AG04450 (cell line): Measurements from ENCODE around the gene SRD5A3. TPM values are rescaled to one million over a fixed set of nuclear protein-coding genes. Genes with fewer than 3 reads are reported as not detected.

Experiments used
- CTCF ChIA-PET: fragments of 300-600, 350-600 bp; formaldehyde crosslinking; extraction: SDS; loops from one replicate; lab custom pipeline; 2022; ENCODE audit warnings: antibody characterized with exemption, inconsistent platforms; lab: Charles Lee
- POLR2A ChIA-PET: fragments of 350-600 bp; formaldehyde crosslinking; extraction: SDS; loops from one replicate; lab custom pipeline; 2021; ENCODE audit warnings: antibody characterized with exemption, inconsistent platforms; lab: Yijun Ruan, JAX
- DNase-seq: peaks from one replicate; pipeline ENCODE4 v3.0.0-alpha.2; 2011; ENCODE audit warnings: low read depth, low spot score
- H3K27ac ChIP-seq: one replicate; pipeline ENCODE4 v1.5.1; 2012; ENCODE audit warnings: low read depth, low read length, control low read depth
- H3K27me3 ChIP-seq: one replicate; pipeline ENCODE4 v1.6.0; 2012; ENCODE audit warnings: low read length; ENCODE audit not compliant: control insufficient read depth, insufficient read depth
- H3K4me3 ChIP-seq: 2 replicates; pipeline ENCODE4 v1.5.1; 2011; ENCODE audit warnings: mild to moderate bottlenecking, low read depth, low read length, control low read depth
- H3K9me3 ChIP-seq: 2 replicates; pipeline ENCODE4 v1.5.1; 2012; ENCODE audit warnings: low read length; ENCODE audit not compliant: control insufficient read depth, insufficient read depth
- CTCF ChIP-seq: IDR thresholded peaks from 2 replicates; pipeline ENCODE4 v1.5.1; 2011; ENCODE audit warnings: low read depth, low read length, control low read depth, inconsistent platforms
- polyA plus RNA-seq: library from polyadenylated mRNA; depleted of rRNA; stranded (reverse); fragments of >200 nt; gene quantifications from 2 replicates; pipeline ENCODE4 v1.2.3, GENCODE V29; 2011; rRNA removed
- small RNA-seq: library from RNA; depleted of rRNA; stranded (forward); fragments of <200 nt; gene quantifications from one replicate; pipeline ENCODE3, GENCODE V24; 2012; ENCODE audit warnings: low read depth; ENCODE audit not compliant: insufficient read length

The SRD5A3 gene
- polyA plus RNA-seq, 1 experiment: 15.8 TPM

DNA sequence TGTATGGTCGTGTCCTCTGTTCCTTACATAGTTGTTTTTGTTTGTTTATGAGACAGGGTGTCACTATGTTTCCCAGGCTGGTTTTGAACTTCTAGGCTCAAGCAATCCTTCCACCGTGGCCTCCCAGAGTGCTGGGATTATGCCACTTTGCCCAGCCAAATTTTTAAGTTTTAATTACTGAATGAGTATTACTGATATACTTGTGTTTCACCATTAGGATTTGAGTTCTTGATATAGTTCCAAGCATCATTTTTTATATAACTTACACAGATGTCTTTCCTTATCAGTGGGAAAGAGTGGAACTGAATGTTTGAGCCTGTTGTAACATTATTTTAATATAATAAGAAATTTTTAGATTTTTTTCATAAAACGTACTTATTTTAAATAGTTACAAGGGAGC is 70.1 kb downstream of the SRD5A3 start:
- POLR2A ChIA-PET: no interaction called here
- H3K9me3 ChIP-seq: no peaks in the 10 kb centered on the region
- no peaks in the 10 kb centered on the region for H3K27me3 ChIP-seq
- H3K4me3 ChIP-seq: no peak overlapping the region
- CTCF ChIA-PET: interaction anchor here (1.1 to 1.2 kb wide), 2 partner anchors 10 to 70 kb away, joined by 3 read pairs; partner anchors contain the start of gene SRD5A3
- no peak for TF ChIP-seq CTCF
- H3K27ac ChIP-seq: no peak overlapping the region
- no peak for DNase-seq

Small RNA genes within 50 kb of the gene (small RNA-seq; reads per million reads assigned to genes)
- gene RF00019: not detected

Other genes starting within 250 kb of the SRD5A3 start
- gene KDR, start 220.6 kb upstream of the SRD5A3 start, polyA plus RNA-seq: not detected in 2 replicates
- 134 and 146 TPM in 2 replicates for gene TMEM165, start 49.7 kb downstream of the SRD5A3 start, polyA plus RNA-seq
- 15.1 and 18.8 TPM in 2 replicates for gene CLOCK, start 200.7 kb downstream of the SRD5A3 start, polyA plus RNA-seq
- gene PDCL2, start 246.0 kb downstream of the SRD5A3 start, polyA plus RNA-seq: not detected in 2 replicates